HuH-7 (cell line): ENCODE data around the gene IDS.

Experiments used
- DNase-seq: peaks from one replicate; pipeline ENCODE4 v3.0.0; 2011; ENCODE audit warnings: low spot score

IDS gene

GRCh38 chrX:149456476-149457245 lies 48.4 kb downstream of the IDS start:
- DNase-seq: no peak

- DNase-seq: no peak
These were observed 49.2 kb downstream of the IDS start for GRCh38 chrX:149455934-149456333.

GRCh38 chrX:149453906-149454822 lies 50.9 kb downstream of the IDS start:
- no peak for DNase-seq

GRCh38 chrX:149453030-149453429 lies 52.1 kb downstream of the IDS start:
- no peak for DNase-seq

GRCh38 chrX:149433451-149433850 lies 71.7 kb downstream of the IDS start:
- DNase-seq: no peak

- no peak for DNase-seq
These were observed 72.1 kb downstream of the IDS start for GRCh38 chrX:149433051-149433450.
